ENCODE results near the gene ARL2.

- no peak for TF ChIP-seq POLR2AphosphoS5 (IDR thresholded peaks at IDR 0.05; ENCODE audit: low read depth, low read length)
- no peak for TF ChIP-seq POLR2A (IDR thresholded peaks at IDR 0.05; ENCODE audit: low read depth, low read length)
- no peak for TF ChIP-seq TAF1 (IDR thresholded peaks at IDR 0.05; ENCODE audit: borderline replicate concordance, low read depth, low read length)
Observed at GRCh38 chr11:64998141-64998540, 15.8 kb upstream of the ARL2 start.

Measured in GM12892 (cell line).